GM21447 (cell line): ENCODE data around the gene ETHE1.

Experiments used
- ATAC-seq: cut with Tn5 transposase; IDR thresholded peaks from one replicate; pipeline ENCODE4 v1.9.1; 2021; ENCODE audit not compliant: unreplicated experiment

ETHE1 gene, protein sequence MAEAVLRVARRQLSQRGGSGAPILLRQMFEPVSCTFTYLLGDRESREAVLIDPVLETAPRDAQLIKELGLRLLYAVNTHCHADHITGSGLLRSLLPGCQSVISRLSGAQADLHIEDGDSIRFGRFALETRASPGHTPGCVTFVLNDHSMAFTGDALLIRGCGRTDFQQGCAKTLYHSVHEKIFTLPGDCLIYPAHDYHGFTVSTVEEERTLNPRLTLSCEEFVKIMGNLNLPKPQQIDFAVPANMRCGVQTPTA

DNA sequence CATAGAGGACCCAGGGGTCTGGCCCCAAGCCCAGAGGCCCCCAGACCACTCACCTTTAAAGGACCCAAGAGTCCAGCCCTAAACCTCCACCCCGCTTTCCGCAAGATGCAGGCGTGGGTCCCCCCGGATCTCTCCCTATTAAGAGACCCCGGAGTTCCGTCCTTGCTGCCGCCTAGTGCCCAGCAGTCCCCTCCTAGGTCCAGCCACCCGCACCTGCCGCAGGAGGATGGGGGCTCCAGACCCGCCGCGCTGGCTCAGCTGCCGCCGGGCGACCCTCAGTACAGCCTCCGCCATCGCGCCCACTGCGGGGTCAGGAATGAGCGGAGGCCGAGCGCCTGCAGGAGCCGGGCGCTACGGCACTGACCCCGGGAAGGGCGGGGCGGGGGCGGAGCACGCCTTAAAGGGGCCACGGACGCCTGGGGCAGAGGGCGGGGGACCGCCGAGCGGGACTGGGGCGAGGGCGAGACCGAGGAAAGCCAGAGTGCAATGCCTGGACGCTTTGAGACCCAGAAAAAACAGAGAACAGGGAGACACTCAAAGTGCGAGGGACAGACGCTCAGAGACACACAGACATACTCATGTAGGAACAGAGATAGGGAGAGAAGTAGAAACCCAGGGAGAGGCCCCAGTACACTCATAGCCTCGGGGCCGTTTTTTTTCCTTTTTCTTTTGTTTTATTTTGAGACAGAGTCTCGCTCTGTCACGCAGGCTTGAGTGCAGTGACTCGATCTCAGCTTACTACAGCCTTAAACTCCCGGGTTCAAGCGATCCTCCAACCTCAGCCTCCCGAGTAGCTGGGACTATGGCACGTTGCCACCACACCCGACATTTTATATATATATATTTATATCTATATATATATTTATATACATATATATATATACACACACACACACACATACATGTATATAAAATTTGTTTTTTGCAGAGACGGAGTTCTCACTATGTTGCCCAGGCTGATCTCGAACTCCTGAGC lies at the start of gene ETHE1:
ETHE1 (minus strand) TSS at position 318 of the 976 bp plus-strand sequence; CDS start at position 294, 24 bp downstream.
- peak; percentile 60 for ATAC-seq

DNA sequence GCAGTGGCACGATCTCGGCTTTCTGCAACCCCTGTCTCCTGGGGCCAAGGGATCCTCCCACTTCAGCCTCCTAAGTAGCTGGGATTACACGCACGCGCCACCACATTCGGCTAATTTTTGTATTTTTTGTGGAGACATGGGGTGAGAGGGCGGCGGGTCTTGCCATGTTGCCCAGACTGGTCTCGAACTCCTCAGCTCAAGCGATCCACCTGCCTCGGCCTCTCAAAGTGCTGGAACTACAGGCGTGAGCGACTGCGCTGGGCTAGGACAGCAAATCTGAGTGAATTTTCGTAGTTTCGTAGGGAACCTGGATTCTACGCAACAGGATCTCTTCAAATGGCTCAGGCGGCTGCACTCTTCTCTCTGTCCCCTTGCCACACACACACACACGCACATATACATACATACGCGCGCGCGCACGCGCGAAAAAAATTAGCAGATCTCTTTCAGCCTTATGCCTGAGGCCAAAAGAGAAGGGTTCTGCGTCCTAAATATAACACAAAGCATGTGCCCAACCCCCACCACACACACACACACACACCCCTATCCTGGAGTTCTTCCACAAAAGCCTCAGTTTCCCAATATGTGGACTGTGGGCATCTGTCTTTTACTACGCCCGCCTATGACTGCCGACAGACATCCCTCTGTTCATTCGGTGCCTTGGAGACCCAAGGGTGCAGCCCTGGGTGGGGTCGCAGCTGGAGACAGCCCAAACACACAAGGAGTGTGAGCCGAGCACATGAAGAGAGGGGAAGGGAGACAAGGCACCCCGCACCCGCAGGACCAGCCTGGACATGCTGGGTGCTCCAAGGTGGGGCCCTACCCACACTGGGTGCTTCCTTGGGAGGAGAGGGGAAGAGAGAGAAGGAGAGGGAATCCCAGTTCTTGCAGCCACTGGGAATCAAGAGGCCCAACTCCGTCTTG lies 49.2 kb upstream of the ETHE1 start:
- no peak for ATAC-seq

DNA sequence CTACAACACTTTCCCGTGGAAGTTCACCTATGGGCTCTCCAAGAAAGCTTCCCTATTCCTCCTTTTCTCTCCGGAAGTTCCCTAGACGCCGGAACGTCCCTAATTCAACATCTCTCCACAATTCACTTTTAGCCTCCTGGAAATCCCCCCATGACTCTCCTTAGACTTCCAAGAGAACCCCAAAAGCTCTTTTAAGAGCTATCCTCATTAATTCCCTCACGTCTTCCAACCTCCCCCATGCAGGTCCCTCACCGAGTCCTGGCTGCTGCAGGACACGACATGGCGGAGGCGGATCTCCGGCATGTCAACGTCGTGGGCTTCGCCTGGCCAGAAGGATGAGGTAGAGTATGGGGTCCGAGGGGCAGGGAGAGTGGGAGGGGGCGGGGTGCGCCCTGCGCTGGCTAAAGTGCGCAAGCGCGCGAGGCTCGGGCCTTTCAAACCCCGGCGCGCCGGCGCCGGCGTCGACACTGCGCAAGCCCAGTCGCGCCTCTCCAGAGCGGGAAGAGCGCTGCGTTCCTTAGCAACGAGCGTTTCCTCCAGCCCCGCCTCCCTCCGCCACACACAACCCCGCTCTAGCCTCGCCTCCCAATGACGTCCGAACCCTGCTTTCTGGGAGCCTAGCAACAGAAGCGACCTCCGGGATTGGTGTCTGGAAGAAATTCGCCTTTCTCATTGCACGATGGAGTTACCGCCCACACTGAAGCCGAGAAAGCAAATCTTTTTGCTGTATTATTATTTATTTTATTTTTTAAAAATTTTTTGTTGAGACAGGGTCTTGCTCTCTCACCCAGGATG lies 48.4 kb upstream of the ETHE1 start, which contains the start of the genes PINLYP and XRCC1:
PINLYP (plus strand) TSS at position 646 of the 795 bp plus-strand sequence. CDS start 1,391 bp downstream, outside the sequence.
XRCC1 (minus strand) TSS at position 372 of the 795 bp plus-strand sequence; CDS start at position 303, 69 bp downstream.
- peak; percentile 93 for ATAC-seq

DNA sequence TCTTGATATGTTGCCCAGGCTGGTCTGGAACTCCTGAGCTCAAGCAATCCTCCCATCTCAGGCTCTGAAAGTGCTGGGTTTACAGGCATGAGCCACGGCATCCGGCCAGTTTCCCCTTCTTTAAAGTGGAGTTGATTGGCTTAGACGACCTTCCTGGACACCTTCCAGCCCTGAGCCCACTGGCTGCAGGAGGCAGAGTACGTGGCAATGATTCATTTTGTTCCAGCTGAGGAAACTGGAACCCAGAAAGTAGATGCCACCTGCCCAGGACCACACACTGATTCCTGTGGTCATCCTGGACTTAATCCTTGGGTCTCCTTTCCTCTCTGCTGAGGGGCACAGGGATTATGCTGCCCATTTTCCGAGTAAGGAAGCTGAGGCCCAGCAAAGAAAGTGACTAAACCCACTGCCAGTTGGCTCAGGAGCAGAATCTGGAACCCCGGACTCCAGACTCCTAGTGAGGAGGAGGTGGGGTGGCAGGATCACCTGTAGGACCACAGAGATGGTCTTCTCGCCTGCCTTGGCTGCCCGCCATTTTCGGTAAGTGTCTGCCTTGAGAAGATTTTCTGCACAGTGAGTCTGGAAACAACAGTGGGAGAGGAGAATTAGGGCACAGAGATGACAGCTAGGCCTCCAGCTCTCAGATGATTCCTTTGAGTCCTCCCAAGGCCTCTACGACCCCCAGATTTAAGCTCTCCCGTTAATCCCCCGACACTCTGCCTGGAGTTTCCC lies 47.6 kb upstream of the ETHE1 start:
- no peak for ATAC-seq

DNA sequence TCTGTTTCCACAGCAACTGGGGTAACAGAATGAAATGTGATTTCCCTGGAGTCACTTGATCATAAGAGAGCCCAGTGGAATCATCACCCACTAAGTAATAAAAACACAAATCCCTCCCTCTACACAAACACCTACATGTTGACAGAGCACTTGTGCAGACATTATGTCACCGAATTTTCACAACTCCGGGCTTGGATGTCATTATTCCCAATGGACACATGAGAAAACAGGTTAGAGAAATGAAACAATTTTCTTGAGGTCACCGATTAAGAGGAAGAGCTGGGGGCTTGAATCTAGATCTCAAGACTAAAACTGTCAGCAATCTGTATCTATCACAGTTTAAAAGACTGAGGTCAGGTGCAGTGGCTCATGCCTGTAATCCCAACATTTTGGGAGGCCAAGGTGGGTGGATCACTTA lies 45.2 kb upstream of the ETHE1 start:
- ATAC-seq, result no peak

DNA sequence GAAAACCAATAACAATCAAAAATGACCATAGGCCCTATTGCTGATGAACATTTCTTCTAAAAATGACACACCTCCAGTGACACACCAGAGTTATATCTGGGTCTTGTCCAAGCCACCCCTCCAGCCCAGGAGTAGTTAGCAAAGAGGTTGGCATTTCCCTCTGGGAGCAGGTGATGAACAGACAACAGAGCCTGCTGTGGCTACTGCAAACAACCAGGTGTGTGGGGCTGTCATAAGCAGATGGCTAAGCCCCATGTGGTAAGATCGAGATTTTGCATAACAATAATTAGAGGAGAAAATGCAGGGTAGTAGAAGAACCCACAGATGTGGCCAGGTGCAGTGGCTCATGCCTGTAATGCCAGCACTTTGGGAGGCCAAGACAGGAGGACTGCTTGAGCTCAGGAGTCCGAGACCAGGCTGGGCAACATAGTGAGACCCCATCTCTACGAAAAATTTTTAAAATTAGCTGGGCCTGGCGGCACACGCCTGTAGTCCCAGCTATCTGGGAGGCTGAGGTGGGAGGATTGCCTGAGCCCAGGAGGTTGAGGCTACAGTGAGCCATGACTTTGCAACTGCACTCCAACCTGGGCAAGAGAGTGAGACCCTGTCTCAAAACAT lies 43.3 kb upstream of the ETHE1 start:
- ATAC-seq, result no peak

DNA sequence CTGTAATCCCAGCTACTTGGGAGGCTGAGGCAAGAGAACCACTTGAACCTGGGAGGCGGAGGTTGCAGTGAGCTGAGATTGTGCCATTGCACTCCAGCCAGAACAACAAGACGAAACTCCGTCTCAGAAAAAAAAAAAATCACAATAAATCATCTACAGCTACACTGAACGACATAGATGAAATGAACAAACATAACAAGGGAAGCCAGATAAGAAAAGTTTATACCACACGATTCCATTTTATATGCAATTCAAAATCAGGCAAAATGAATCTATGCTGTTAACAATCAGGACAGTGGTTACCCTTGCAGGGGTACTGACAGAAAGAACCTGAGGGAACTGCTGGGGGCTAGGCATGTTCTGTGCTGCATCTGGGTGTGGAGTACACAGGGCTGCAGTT lies 42.7 kb upstream of the ETHE1 start:
- ATAC-seq, result no peak

DNA sequence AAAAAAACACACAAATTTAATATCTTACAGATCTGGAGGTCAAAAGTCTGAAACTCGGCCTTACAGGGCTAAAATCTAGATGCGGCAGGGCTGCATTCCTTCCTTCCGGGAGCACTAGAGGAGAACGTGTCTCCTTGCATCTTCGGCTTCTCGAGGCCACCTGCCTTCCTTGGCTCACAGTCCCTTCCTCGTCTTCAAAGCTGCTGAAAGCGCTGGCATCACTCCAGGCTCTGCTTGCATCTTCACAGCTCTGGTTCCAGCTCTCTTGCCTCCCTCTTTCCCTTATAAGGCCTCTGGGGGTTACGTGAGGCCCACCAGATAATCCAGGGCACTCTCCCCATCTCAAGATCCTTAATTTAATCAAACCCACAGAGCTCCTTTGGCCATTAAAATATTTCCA lies 37.8 kb upstream of the ETHE1 start:
- no peak for ATAC-seq

DNA sequence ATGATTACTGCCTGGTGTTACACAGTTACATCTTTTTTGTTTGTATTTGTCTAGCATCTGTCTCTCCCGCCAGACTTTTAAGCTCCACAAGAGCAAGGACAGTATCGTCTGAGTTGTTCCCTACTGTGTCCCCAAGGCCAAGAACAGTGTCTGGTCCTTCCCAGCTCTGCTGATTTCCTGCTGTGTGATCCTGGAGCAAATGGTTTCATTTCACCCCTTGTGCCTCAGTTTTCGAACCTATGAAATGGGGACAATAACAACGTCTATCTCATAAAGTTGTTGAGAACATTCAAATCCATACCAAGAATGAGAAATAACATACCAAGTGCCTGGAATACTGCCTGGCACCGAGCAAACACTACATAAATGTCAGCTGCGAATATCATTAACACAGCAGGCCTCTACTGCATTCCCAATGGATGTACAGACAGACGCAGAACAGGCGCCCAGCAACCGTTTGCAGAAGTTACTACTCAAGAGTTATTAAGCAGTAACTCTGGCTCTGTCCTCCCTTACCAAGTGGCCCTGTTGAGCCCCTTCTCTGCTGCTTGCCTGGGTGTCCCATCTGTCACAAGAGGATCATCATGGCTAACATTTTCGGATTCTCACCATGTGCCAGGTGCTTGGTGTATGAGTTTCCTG lies 36.9 kb upstream of the ETHE1 start:
- ATAC-seq, result no peak

DNA sequence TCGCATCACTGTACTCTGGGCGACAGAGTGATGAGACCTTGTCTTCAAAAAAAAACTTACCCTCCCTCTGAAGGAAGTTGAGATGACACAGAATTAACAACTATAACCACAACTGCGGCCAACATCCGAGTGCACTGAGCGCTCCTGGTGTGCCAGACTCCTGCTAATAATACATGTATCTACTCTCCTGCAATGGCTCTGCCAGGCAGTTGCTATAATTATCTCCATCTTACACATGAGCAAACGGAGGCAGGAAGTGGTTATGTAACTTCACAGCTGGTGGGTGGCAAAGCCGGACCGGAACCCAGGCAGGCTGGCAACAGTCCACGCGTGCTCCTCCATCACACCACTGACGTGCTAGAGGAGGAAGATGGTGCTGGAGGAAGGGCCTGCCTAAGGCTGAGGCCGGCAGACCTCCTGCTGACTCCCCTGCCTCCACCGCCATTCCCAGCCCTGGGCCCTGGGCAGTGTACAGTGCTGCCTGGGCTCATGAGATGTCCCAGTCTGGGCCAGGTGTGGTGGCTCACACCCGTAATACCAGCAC lies 35.8 kb upstream of the ETHE1 start:
- peak; percentile 88 for ATAC-seq

DNA sequence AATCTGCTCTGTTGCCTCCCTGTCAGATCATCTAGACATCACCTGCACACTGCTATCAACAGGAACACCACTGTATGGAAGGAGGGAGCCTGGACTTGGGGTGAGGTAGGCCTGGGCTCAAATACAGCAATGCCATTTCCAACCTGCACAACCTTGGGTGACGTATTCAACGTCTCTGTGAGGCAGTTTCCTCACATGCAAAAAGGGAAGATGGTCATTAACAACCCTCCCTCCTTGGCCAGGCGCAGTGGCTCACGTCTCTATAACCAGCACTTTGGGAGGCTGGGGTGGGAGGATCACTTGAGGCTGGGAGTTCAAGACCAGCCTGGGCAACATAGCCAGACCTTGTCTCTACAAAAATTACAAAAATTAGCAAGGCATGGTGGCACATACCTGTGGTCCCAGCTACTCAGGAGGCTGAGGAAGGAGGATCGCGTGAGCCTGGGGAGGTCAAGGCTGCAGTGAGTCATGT lies 35.3 kb upstream of the ETHE1 start:
- ATAC-seq, result no peak

DNA sequence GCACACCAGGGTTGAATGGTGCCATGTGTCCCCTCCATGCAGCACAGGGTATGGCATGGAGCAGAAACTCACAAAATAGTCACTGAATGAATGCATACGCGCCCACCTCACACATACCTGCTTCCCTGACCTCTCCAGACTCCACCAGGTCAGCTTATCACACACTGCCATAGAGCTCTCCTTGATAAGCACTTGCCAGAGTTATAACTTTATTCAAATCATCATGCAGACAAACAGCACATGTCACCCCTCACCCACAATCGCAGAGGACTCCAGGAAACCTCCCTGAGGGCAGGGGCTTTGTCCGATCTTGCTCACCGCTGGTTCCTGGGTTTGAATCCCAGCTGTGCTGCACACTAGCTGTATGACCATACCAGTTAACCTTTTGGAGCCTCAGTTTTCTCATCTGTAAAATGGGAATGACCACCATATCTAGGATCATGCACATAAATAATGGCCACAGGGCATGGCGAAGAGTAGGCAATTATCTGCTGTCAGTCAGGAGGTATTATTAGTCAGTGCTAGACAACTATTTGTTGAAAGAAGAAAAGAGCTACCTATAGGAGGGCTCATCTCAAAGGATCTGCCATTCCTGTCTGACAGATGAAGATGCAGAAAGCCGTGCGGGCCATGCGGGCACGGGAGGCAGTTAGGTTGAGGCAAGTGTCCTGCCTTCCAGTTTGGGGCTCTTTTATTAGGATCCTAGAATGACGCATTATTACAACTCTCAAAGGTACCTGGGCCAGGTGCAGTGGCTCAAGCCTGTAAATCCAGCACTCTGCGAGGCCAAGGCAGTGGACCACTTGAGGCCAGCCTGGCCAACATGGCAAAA lies 34.4 kb upstream of the ETHE1 start:
- ATAC-seq, result no peak

DNA sequence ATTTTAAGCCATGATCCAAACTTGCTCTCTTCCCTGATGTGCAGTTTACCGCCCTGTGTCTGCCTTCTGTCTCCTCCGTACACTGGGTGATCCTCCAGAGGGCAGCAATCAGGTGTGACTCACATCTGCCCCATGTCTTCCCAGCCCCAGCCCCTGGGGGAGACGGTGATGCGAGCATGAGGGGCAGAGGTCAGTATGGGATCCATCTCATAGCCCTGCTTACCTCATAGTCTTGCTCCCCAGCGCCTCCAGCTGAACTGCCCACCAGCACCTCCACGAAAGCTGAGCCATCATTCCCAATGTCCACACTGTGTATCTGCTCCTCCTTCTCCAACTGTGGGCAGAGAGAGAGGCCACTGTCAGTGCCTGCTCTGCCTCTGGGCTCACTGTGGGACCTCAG lies 33.7 kb upstream of the ETHE1 start:
- ATAC-seq, result no peak

DNA sequence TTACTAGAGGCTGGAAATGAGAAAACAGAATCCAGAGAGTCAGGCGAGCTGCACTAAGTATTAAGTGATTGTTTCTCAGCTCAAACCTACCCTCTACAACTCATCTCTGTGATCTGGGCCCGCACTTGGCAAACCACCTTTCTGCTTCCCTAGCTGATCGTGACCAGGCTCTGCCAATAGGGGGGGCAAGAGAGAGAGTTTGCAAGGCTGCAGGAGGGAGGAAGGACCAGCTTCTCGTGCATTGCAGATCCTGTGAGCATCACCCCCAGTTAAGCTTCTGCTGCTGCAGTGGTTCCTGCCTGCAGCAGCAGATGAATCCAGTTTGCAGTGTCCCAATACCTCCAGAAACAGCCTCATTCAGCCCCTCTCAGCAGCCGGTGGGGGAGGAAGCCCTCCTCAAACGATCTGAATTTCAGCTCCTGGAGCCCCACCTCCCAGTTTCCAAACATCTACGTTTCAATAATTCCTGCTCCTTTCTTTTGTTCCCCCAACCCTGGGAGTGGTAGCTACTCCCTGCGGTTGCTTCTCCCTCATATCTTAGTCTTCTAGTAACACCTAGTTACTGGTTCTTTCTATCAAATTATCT lies 28.3 kb upstream of the ETHE1 start:
- ATAC-seq, result no peak

DNA sequence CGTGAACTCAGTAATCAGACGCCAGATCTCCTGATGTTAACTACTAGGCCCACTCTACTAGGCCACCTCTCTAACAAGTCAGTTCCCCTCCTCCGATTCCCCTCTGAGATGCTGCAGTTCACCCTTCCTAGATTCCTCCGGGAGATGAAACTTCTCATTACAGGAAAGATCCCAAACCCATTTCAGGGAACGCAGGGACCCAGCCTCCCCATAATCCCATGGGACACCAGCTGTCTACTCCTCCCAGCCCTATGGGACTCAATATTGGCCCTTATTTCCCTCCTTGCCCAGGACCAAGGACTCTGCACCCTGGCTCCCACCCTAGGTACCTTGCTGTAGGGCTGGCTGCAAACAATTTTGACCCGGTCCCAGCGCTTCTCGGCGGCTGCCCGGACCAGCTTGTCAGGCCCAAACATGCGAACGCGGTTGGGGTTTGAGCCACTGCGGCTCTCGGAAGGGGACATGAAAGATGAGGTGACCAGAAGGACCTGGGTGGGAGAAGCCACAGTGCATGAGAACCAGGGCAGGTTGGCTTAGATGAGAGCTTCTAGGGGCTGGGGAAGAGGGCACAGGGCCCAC lies 27.4 kb upstream of the ETHE1 start:
- no peak for ATAC-seq

DNA sequence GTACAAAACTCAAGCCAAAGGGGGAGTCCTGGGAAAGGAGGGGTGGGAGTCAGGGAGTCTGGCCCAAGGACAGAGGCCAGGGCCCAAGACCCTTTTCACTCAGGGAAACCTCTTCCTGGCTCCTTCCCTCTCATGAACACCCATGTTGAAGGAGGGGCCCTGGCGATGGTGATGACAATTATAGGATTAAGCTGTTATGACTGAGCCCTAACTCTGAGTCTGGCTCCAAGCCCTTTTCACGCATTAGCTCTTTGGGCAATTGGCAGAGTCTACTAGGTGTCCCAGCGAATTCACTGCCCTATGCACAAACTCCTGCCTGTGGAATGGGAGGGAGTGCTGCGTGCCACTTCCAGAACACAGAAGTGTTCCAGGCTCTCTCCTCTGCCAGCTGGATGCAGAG lies 26.7 kb upstream of the ETHE1 start:
- ATAC-seq, result no peak
